Middle frontal gyrus (tissue), 1 donor: ENCODE measurements around the gene SLC8B1.
"Not testable (repeated sequence)": the region's sequence is repeated elsewhere in the genome, so short reads cannot be mapped to it uniquely, and the experiment has no call there.

Experiments used
- DNase-seq: peaks from one replicate; pipeline ENCODE4 v3.0.0-alpha.2; 2015; ENCODE audit warnings: low spot score; ENCODE audit errors: extremely low spot score

The SLC8B1 gene

DNA sequence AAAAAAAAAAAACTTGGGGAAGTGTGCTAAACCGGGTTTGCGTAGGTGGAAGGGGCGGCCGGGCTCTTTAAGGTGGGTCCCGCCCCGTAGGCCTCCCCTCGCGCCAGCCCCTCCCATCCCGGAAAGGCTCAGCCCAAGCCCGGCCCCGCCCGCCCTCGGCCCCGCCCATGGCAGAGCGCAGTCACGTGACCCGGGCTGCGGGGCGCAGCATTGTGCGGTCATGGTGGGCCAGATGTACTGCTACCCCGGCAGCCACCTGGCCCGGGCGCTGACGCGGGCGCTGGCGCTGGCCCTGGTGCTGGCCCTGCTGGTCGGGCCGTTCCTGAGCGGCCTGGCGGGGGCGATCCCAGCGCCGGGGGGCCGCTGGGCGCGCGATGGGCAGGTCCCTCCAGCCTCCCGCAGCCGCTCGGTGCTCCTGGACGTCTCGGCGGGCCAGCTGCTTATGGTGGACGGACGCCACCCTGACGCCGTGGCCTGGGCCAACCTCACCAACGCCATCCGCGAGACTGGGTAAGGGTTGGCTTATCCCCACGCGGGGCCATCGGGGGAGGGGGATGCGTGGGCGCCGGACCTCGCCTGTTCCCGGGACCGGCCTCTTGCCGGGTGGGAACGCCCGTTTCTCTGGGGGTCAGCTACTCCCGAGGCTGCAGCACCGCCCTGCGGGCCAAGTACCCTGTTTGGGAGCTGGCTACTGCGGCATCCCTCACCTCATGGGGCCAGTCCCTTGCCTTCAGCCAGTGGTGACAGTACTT lies 23.6 kb upstream of the SLC8B1 start, which contains the start of gene PLBD2:
Gene PLBD2 (plus strand): TSS at position 207 of the 752 bp plus-strand sequence. CDS start 14 bp downstream, at position 221.
- peak; percentile 90 for DNase-seq

DNA sequence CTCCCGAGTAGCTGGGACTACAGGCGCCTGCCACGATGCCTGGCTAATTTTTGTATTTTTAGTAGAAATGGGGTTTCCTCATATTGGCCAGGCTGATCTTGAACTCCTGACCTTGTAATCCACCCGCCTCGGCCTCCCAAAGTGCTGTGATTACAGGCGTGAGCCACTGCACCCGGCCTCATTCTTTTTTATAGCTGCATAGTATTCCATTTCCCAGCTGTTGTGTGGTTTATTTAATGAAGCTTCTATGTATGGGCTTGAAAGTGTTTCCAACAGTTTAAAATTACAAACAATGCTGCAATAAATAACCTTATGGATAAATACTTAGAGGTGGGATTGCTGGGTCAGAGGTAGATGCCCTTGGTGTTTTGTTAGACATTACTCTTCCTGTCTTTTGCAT lies 19.3 kb upstream of the SLC8B1 start:
- DNase-seq, result not testable (repeated sequence)

DNA sequence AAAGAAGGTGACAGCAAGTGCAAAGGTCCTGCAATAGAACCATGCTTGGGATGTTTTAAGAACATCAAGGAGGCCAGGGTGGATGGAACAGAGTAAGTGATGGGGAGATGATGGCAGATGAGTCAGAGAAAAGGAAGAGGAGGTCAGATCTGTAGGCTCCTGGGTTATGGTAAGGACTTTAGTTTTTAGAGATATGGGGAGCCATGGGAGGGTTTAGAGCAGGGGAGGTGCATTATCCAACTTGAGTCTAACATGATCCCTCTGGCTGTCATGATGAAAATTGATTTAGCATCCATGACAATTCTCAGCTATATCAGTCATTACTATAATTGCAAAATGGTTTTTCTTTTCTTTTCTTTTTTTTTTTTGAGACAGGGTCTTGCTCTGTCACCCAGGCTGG lies 16.2 kb upstream of the SLC8B1 start:
- no peak for DNase-seq

DNA sequence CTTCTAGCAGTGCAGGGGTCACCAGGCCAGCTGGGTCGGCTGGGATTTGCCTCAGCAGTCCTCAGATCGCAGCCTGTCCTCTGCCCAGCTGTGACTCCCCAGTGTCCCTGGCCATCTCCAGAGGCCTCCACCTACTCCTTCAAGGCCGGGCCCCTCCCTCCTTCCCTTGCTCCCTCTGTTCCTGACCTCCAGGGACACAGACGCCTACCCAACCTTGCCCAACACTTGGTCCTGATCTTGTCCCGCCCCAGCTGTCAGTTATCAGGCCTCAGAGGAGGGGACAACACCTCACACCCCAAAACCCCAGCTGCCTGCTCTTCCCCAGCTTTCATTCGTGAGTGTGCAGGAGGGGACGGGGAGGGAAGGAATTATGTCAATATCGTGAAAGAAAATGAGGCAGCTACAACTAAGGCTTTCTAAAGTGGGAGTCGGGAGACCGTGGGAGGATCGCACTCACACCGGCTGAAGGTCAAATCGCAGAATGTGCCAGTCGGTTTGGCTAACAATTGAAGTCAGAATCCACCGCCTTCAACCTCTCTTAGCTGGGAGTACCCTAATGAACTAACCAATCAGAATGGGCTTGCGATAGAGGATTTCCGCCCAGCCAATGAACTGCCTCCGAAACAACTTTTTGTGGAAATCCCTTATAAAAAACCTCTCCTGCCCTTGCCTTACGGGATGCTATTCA lies 14.1 kb upstream of the SLC8B1 start:
- DNase-seq, result no peak

DNA sequence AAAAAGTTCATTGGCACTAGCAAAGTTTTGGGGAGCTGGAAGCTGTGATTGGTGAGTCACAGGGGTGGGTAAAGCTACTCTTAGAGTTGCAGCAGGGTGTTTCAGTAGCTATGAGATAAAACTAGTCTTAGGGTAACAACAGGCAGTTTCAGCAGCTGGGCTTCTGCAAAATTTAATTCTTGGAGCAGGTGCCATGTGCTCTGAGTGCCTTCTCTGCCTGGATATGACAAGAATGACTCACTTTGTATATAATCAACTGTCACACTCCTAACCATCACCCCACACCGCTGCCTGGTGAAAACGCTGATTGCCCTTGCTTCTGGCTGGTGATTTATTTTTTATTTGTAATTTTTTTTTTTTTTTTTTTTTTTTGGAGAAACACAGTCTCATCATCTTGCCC lies 13.0 kb upstream of the SLC8B1 start:
- DNase-seq, result no peak

DNA sequence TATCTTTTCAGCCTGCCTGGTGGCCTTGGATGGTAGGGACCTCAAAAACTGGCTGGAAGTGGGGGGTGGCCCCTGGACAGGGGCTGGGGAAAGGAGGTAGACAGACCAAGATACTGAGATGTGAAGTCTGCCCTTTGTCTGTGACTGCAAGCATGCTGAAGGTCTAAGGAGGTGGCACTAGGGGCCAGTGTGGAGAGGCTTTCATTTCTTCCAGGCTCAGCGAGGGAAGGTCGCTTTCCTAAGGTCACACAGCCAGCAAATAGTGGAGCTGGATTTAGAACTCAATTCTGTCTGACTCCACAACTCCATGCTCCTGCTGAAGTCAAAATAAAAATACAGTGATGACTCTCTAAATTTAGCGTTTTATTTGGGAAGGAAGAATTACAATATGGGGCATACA lies 12.2 kb upstream of the SLC8B1 start:
- no peak for DNase-seq

DNA sequence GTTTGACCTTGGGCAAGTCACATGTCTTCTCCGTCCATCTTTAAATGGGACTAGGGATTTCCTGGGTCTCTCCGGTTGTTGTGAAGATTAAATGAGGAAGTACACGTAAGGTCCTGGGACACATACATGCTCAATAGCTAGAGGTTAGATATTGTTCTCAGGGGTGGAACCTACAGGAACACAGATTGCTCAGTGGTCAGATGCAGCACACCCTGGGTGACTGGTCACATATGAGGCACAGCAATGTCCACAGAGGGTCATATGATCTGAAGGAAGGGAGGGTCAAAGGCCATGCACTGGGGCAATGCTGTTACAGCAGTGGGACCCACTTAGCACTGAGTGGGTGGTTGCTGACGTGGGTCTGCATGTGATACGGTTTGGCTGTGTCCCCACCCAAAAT lies 11.4 kb upstream of the SLC8B1 start:
- no peak for DNase-seq

DNA sequence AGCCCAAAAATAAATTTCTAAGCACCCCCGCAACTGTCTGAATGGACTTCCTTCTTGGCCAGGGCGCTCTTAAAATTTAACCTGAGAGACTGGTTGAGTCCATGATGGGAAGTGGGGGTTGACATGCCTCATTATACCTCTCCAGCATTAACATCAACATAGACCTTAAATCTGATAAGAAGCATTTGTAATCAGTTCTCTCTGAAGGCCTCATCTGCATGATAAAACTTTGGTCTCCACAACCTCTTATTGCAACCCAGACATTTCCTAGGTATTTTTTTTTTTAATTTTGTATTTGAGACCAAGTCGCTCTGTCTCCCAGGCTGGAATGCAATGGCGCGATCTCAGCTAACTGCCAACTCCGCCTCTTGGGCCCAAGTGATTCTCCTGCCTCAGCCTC lies 10.4 kb upstream of the SLC8B1 start:
- no peak for DNase-seq

DNA sequence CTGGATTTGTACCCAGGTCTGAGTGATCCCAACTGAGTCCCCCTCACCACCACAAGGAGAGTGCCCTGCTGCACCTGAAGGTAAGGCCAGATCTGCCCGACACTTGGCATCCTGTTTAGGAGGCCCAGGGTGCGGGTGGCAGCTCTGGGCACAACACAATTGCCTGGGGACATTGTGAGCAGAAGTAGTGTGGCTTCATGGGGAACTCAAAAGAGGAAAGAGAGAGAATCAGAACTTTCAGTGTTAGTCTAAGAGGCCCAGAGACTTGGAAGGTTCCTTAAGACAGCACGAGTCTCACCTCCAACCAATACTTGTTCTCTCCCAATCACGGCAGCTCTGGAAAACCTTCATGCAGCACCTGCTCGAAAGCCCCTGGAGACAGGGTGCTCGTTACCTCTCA lies 6.6 kb upstream of the SLC8B1 start:
- no peak for DNase-seq

DNA sequence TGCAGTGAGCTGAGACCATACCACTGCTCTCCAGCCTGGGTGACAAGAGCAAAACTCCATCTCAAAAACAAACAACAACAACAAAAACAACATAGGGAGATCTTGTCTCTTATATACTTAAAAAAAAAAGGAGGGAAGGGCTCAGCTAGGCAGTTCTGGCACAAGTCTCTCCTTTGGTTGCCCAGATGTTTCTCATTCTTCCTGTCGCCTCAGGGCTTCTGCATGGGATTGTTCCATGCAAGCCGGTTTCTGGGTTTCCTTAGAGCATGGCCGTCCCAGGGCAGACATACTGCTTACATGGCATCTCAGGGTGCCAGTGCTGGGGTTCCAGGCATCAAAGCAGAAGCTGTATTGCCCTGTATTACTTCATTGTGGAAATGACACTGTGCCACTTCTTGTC lies 5.2 kb upstream of the SLC8B1 start:
- DNase-seq, result no peak

DNA sequence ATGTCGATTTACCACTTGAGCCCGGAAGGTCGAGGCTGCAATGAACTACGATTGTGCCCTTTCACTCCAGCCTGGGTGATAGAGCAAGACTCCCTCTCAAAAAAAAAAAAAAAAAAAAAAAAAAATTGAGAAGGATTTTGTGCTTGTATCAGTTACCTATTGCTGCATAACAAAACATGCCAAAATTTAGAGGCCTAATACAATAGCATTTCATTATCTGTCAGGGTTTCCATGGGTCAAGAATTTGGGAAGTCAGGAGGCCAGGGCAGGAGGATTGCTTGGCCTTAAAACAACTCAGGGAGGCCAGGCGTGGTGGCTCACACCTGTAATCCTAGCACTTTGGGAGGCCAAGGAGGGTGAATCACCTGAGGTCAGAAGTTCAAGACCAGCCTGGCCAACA lies 4.6 kb upstream of the SLC8B1 start:
- DNase-seq, result no peak

DNA sequence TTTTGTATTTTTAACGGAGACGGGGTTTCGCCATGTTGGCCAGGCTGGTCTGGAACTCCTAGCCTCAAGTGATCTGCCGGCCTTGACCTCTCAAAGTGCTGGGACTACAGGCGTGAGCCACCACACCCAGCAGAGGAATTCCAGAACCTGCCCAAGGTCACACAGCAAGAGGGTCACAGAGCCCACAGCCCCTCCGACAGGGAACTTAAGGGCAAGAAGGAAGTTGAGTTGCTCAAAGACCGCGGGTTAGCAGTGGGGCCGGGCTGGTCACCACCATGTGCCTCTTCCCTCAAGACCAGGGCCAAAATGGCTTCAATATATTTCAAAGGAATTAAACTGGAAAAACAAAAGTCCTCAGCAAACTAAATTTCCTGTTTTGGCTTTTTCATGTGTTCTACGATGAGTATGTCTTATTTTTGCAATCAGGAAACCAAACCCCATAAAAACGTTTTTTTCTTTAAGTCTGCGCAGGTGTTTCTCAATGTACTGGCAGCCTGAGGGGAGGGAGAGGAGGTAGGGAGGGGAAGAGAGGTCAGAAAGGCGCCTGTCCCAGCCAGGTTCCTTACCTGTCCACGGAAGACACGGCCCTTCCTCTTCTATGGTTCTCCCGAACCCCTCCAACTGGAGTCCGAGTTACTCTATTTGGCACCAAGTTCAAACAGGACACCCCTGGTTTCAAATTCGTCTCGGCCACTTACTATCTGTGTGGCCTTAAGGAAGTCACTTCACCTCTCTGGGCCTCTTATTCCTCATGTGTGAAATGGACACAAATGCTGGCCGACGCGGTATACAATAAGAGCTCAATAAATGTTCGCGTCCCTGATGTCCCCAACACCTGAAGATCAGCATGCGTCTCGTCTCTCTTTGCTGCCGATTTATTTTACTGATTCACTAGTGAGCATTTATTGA lies 778 bp downstream of the SLC8B1 start:
- no peak for DNase-seq

DNA sequence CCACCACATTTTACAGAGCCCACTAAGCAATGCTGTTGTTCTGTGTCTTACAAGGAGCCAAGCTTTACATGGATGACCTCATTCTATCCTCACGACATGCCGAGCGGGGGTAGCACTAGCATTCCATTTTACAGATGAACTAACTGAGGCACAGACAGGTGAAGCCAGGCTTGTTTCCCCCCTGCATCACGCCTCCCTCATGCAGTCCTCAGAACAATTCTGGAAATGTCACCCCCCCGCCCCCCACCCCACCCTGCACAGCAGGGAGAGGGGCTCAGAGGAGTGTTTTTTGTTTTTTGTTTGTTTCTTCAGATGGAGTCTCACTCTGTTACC lies 1.5 kb downstream of the SLC8B1 start:
- DNase-seq, result no peak

DNA sequence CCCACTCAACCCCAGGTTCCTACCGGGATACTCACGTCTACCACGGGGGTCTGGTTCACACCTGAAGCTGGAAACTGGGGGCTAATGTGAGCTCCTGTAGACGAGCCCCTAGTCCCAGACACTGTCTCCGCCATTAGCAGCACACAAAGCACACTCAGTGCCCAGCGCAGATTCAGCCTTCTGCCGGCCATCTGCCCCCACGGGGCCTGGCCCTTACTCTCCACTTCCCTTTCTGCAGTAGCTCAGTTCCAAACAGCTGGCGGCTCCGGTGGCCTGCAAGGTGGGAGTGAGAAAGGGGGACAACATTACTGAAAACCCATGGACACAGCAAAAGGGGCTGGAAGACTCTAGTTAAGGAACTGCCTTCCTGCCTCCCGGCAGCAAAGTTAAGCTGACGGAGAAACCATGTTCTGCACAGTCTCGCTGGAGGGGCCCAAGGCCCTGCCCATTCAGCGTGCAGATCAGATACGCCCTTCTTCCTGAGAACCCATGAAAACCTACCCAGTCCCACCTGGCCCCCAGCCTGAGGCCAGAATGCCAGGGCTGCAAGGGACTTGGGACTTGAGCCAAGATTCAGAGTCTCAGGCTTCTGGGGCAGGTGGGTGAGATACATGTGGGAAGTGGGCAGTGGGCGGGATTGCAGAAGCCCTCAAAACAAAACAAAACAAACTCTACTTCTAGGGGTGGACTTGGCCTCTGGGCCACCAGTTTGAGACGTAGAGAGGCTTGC lies 2.1 kb downstream of the SLC8B1 start:
- DNase-seq, result no peak

DNA sequence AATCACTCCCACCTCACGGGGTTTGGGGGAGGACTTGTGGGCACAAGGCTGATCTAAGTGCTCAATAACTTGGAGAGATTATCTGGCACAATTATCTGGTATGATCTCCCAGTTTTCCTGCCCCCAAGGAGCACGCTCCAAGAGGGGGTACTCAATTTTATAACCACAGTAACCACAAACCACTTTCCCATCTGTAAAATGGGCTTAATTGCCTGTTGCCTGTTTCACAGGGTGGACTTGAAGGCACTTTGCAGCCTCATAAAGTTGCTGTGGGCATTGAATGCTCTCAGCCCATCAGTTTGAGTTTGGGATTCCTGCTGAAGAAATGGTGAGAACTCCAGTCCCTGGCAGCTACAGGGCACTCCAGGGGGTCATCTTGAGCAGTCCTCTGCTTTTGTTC lies 4.4 kb downstream of the SLC8B1 start:
- DNase-seq, result no peak

DNA sequence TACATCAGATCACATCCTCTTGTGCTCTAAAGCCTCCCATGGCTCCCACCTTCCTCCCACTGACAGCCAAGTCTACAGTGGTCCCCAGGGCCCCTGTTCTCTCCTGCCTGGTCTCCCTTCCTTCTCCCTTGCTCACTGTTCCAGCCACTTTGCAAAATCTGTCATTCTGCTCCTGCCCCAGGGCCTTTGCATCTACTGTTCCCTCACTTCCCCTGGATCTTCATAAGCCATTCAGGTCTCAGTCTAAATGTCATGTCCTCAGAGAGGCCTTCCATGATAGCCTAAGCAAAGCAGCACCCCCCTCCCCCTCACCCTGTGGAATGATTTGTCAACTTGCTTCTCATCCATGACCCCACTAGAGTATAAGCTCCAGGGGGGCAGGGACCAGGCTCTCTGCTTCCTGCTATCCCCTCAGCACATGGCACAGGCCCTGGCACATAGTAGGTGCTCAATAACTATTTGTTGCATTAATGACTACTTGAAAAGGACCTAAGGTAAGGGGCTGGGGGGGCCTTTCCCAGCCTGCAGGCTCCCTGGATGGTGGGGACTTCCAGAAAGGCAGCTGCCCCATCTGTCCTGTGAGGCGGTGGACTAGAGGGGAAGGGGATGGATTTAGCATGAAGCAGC lies 5.0 kb downstream of the SLC8B1 start:
- no peak for DNase-seq

DNA sequence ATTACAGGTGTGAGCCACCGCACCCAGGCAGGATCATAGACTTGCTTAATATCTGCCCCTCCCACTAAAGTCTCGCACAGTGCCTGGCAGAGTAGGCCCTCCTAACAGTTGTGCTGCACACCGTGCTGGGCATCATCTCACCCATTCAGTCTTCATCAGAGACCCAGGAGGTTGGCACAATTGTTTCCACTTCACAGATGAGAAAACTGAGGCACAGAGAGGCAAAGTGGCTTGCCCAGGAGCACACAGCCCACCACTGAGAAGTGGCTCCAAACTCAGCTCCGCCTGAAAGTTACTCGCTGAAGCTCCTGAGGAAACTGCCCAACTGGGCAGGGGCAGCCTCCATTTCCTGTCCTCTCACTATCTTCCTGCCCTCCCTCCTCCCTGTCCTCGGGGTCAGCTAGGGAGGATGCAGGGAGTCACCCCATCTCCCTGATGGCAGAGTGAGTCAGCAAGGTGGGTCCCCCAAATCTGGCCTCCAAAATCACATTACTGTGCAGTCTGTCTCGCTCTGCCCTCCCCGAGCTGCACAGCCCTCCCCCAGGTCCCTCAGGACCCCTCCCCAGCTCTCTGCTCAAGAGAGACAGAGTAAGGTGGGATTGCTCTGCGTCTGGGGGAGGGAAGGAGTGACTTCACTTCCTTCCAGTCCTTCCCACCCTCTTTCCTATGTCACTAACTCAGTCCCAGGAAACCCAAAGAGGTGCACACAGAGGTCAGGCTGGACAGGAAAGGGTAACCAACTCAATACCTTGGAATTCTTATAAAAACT lies 5.7 kb downstream of the SLC8B1 start:
- no peak for DNase-seq

DNA sequence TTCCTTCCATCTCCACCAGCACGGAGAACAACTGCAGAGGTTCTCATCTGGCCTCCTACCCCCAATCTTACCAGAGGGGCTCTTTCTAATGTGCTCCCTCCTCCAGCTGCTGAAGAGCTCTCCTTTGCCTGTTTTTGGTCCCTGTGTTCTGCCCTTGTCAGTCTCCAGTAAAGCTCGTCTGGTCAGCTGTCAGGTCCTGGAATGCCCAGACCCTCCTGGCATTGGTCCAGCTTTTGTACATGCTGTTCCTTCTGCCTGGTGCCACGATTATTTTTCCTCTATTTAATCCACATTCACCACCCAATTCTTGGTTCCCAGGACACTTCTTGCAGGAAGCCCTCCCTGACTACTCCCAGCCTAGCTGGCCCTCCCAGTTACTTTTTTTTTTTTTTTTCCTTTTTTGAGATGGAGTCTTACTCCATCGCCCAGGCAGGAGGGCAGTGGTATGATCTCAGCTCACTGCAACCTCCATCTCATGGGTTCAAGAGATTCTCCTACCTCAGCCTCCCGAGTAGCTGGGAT lies 6.5 kb downstream of the SLC8B1 start:
- no peak for DNase-seq

DNA sequence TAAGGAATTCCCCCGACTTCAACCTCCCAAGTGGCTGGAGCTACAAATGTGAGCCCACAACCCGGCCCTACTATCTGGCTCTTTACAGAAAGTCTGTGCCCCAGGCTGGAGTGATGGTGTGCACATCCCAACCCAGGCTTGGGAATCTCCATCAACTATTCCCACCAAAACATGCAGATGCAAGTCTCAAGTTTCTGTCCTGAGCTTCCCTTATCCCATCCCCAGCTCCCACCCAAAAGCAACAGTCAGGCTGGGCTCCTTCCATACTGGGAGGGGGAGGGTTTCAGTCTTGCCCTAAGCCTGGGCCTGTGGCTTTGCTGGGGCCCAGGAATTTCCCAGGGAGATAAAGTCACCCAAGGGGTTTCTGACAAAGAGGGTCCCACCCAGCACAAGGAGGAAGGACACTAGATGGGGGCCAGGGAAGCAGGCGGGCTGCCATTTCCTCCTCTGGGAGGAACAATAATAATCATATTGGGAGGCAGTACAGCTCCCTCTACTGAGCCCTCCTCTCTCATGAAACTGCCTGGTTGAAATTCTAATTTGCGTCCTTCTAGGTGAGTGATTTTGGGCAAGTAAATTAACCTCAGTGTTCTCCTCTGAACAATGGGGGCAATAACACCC lies 8.0 kb downstream of the SLC8B1 start:
- no peak for DNase-seq

DNA sequence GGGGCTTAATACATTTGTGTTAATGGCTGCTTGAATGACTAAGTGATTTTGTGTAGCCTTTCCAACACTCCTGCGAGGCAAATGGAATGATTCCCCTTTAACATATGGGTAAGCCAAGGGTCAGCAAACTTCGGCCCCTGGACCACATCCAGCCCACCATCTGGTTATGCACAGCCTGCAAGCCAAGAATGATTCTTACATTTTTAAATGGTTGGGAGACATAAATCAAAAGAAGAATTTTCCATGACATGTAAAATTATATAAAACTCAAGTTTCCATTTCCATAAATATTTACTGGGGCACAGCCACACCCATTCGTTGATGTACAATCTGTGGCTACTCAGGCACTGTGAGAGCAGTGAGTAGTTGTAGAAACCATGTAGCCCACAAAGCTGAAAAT lies 9.0 kb downstream of the SLC8B1 start:
- DNase-seq, result no peak
